Neural cell (in vitro differentiated cells): ENCODE measurements around the gene CRYGS. TPM values are rescaled to one million over a fixed set of nuclear protein-coding genes. Genes with fewer than 3 reads are reported as not detected.
"Not testable (repeated sequence)": the region's sequence is repeated elsewhere in the genome, so short reads cannot be mapped to it uniquely, and the experiment has no call there.

Experiments
- H2AFZ ChIP-seq: fragments of 200-600, 300-800 bp; sonication (generic), shearing (Covaris generic); 2 replicates; pipeline ENCODE4 v1.6.0; 2014; ENCODE audit warnings: low read depth, mild to moderate bottlenecking, antibody characterized with exemption, low read length, moderate library complexity
- H3F3A ChIP-seq: fragments of 200-600 bp; shearing (Covaris generic); 2 replicates; pipeline ENCODE4 v1.6.1; 2016; ENCODE audit warnings: mild to moderate bottlenecking, moderate library complexity, mixed read lengths, antibody characterized with exemption, low read length; ENCODE audit not compliant: insufficient read depth, poor library complexity, severe bottlenecking
- H3K27ac ChIP-seq: fragments of 200-600, 300-800 bp; sonication (generic), shearing (Covaris generic); 2 replicates; pipeline ENCODE4 v1.5.1; 2014; ENCODE audit warnings: mild to moderate bottlenecking, low read length, moderate library complexity
- H3K27me3 ChIP-seq: fragments of 300-800, 200-600 bp; sonication (generic), shearing (Covaris generic); 2 replicates; pipeline ENCODE4 v1.6.0; 2014; ENCODE audit warnings: mild to moderate bottlenecking, low read depth, low read length, moderate library complexity; ENCODE audit not compliant: insufficient read depth
- H3K36me3 ChIP-seq: fragments of 300-800, 200-600 bp; sonication (generic), shearing (Covaris generic); 2 replicates; pipeline ENCODE4 v1.5.1; 2014; ENCODE audit warnings: mild to moderate bottlenecking, antibody characterized with exemption, low read length, moderate library complexity; ENCODE audit not compliant: insufficient read depth
- H3K4me2 ChIP-seq: fragments of 300-800, 200-600 bp; sonication (generic), shearing (Covaris generic); 2 replicates; pipeline ENCODE4 v1.6.0; 2014; ENCODE audit warnings: mild to moderate bottlenecking, low read length
- H3K4me3 ChIP-seq: fragments of 300-800, 200-600 bp; sonication (generic), shearing (Covaris generic); 2 replicates; pipeline ENCODE4 v1.5.1; 2014; ENCODE audit warnings: mild to moderate bottlenecking, low read length, moderate library complexity
- H3K79me2 ChIP-seq: fragments of 200-600 bp; shearing (Covaris generic); replicated peaks from 2 replicates; pipeline ENCODE4 v1.6.0; 2014; ENCODE audit warnings: mild to moderate bottlenecking, low read length, moderate library complexity; ENCODE audit not compliant: insufficient read depth
- H3K9ac ChIP-seq: fragments of 300-800, 200-600 bp; sonication (generic), shearing (Covaris generic); 2 replicates; pipeline ENCODE4 v1.6.1; 2016; ENCODE audit warnings: mild to moderate bottlenecking, low read length, mixed read lengths
- H3K9me2 ChIP-seq: fragments of 200-600 bp; shearing (Covaris generic); 2 replicates; pipeline ENCODE4 v1.6.1; 2016; ENCODE audit warnings: mild to moderate bottlenecking, low read length, mixed read lengths; ENCODE audit not compliant: insufficient read depth
- H3K9me3 ChIP-seq: fragments of 200-600, 300-800 bp; sonication (generic), shearing (Covaris generic); 2 replicates; pipeline ENCODE4 v1.6.1; 2016; ENCODE audit warnings: mild to moderate bottlenecking, mixed run types, low read length, moderate library complexity, mixed read lengths
- H4K20me1 ChIP-seq: fragments of 200-600 bp; shearing (Covaris generic); 2 replicates; pipeline ENCODE4 v1.6.1; 2016; ENCODE audit warnings: mild to moderate bottlenecking, mixed run types; ENCODE audit not compliant: insufficient read depth
- CTCF ChIP-seq: fragments of 450-650 bp; IDR thresholded peaks from 2 replicates; pipeline ENCODE4 v1.5.1; 2014; ENCODE audit warnings: antibody characterized with exemption, mild to moderate bottlenecking, moderate library complexity; ENCODE audit not compliant: poor library complexity, severe bottlenecking
- EP300 ChIP-seq: fragments of 450-650 bp; conservative IDR thresholded peaks from 2 replicates; pipeline ENCODE4 v1.6.1; 2014; ENCODE audit warnings: antibody characterized with exemption, mild to moderate bottlenecking, moderate library complexity; ENCODE audit not compliant: poor library complexity, severe bottlenecking
- EZH2 ChIP-seq: fragments of 200-600, 300-800 bp; shearing (Covaris generic), sonication (generic); IDR thresholded peaks from 2 replicates; pipeline ENCODE4 v1.6.1; 2014; ENCODE audit warnings: antibody characterized with exemption, low read length, borderline replicate concordance, mild to moderate bottlenecking; ENCODE audit not compliant: insufficient read depth, poor library complexity, severe bottlenecking
- REST ChIP-seq: IDR thresholded peaks from 2 replicates; pipeline ENCODE4 v1.6.1; 2012; ENCODE audit warnings: borderline replicate concordance
- TAF1 ChIP-seq: IDR thresholded peaks from 2 replicates; pipeline ENCODE4 v1.6.1; 2012; ENCODE audit warnings: low read depth
- polyA plus RNA-seq: library from polyadenylated mRNA; depleted of rRNA; stranded (reverse); fragments of >200 nt; gene quantifications from 2 replicates; pipeline ENCODE4 v1.2.3, GENCODE V29; 2014

CRYGS gene
- polyA plus RNA-seq, 1 donor from 2014 or later: 7.7 TPM

GRCh38 chr3:186502138-186502948, 41.8 kb downstream of the CRYGS start:
- Histone ChIP-seq H3K36me3 (no peaks in the 10 kb centered on the region), H2AFZ (no peak overlapping the region), H3K27me3 (no peaks in the 10 kb centered on the region), H3K9me3 (no peaks in the 10 kb centered on the region), H3K79me2 (no peaks in the 10 kb centered on the region), H3K9ac (no peak overlapping the region), H3F3A (no peaks in the 10 kb centered on the region), H4K20me1 (no peaks in the 10 kb centered on the region), H3K27ac (no peak overlapping the region), H3K4me3 (no peak overlapping the region), H3K9me2 (no peaks in the 10 kb centered on the region), H3K4me2 (no peak overlapping the region)
- TF ChIP-seq EZH2: no peak
- TF ChIP-seq EP300: no peak
- TF ChIP-seq CTCF: no peak
- TF ChIP-seq TAF1: no peak
- TF ChIP-seq REST: no peak

GRCh38 chr3:186499949-186500348, 44.2 kb downstream of the CRYGS start:
- not testable (repeated sequence) for H3F3A ChIP-seq, H3K4me3 ChIP-seq, H3K4me2 ChIP-seq, H3K27me3 ChIP-seq, H3K9me3 ChIP-seq, H4K20me1 ChIP-seq, H3K79me2 ChIP-seq, H3K9ac ChIP-seq, H3K27ac ChIP-seq, H2AFZ ChIP-seq, H3K36me3 ChIP-seq, H3K9me2 ChIP-seq

- H3K79me2 ChIP-seq, H3K4me3 ChIP-seq, H2AFZ ChIP-seq, H3K9ac ChIP-seq, H3F3A ChIP-seq, H3K27ac ChIP-seq, H3K36me3 ChIP-seq, H3K4me2 ChIP-seq, H4K20me1 ChIP-seq, H3K9me2 ChIP-seq, H3K27me3 ChIP-seq, H3K9me3 ChIP-seq: not testable (repeated sequence)
These were observed 46.2 kb downstream of the CRYGS start for GRCh38 chr3:186498022-186498421.
